Measurements from ENCODE around the gene CDC42BPA. TPM values are rescaled to one million over a fixed set of nuclear protein-coding genes. Genes with fewer than 3 reads are reported as not detected.
A peak's percentile ranks its signal among the peaks of the same experiment; 100 is the strongest.

CDC42BPA gene
- polyA plus RNA-seq, 2 of the 4 experiments (the other 2 are of a cell fraction), result 11.4 to 28.4 TPM

GRCh38 chr1:227314014-227314848 is 4.1 kb downstream of the CDC42BPA start:
- Histone ChIP-seq H3K4me3 (peak overlapping the region; percentile 84), H3K4me2 (peak overlapping the region; percentile 83), H3K4me1 (peaks cover 19% of the 10 kb centered on the region; the same call in 1 of the 3 replicates), H3K9me3 (no peaks in the 10 kb centered on the region), H3K27ac (no peak overlapping the region; a peak in 1 of 6 replicates)
- TF ChIP-seq ZFP36 (IDR thresholded peaks at IDR 0.05; ENCODE audit: borderline replicate concordance, partially characterized antibody), result no peak
- no peak for TF ChIP-seq KDM5A (IDR thresholded peaks at IDR 0.05)
- peak; percentile 83 for TF ChIP-seq MAFK (IDR thresholded peaks at IDR 0.05; ENCODE audit: partially characterized antibody)
- FAIRE-seq (no peak), DNase-seq (ENCODE audit: low read depth in 1 of 2, low spot score in 1 of 2) (no peak), ATAC-seq (no peak)
- WGBS (ENCODE audit: missing lambda C conversion rate), result 32% methylated on average over 6 of the region's 6 CpGs
- ChIA-PET POLR2A (no interaction called here), CTCF (no interaction called here)

GRCh38 chr1:227312361-227313025 is 5.8 kb downstream of the CDC42BPA start:
- Histone ChIP-seq H3K4me1 (peaks cover 17% of the 10 kb centered on the region; the same call in 1 of the 3 replicates), H3K9me3 (no peaks in the 10 kb centered on the region), H3K4me3 (no peak overlapping the region), H3K4me2 (no peak overlapping the region), H3K27ac (no peak overlapping the region)
- DNase-seq (ENCODE audit: low read depth in 1 of 2, low spot score in 1 of 2) (no peak), FAIRE-seq (no peak), ATAC-seq (no peak)
- 88% methylated on average over 6 of the region's 6 CpGs for WGBS (ENCODE audit: missing lambda C conversion rate)
- CTCF ChIA-PET, result no interaction called here
- no peak for TF ChIP-seq ELK1 (IDR thresholded peaks at IDR 0.05; ENCODE audit: low read depth, low read length)
- POLR2A ChIA-PET, result no interaction called here

- ATAC-seq (no peak), DNase-seq (ENCODE audit: low read depth in 1 of 2, low spot score in 1 of 2) (no peak), FAIRE-seq (peak; percentile 28)
- H3K4me3 ChIP-seq, result no peak overlapping the region
- no peak overlapping the region for H3K27ac ChIP-seq
- ChIA-PET CTCF (no interaction called here), POLR2A (no interaction called here)
- no peak for TF ChIP-seq EHF (CRISPR knock-in tag; IDR thresholded peaks at IDR 0.05)
- TF ChIP-seq RFX5 (IDR thresholded peaks at IDR 0.05), result no peak
- no peak for TF ChIP-seq MAFK (IDR thresholded peaks at IDR 0.05; ENCODE audit: partially characterized antibody)
- TF ChIP-seq REST (IDR thresholded peaks at IDR 0.05), result no peak
- H3K9me3 ChIP-seq, result no peaks in the 10 kb centered on the region
- WGBS (ENCODE audit: missing lambda C conversion rate), result 86% methylated on average over 4 of the region's 4 CpGs
- H3K4me2 ChIP-seq, result no peak overlapping the region
- peaks cover 23% of the 10 kb centered on the region; the same call in 2 of the 3 replicates for H3K4me1 ChIP-seq
Observed at GRCh38 chr1:227311389-227312001, 6.8 kb downstream of the CDC42BPA start.

- ChIA-PET CTCF (interaction anchor here (0.6 to 1.5 kb wide), 4 partner anchors 8 to 363 kb away, joined by 3 to 6 read pairs (median 3); no protein-coding TSS in a partner anchor), POLR2A (no interaction called here)
- TF ChIP-seq HES2 (IDR thresholded peaks at IDR 0.05) (no peak), FOSL2 (IDR thresholded peaks at IDR 0.05) (no peak), FOSL2 (CRISPR knock-in tag; IDR thresholded peaks at IDR 0.05) (no peak), EHF (CRISPR knock-in tag; IDR thresholded peaks at IDR 0.05) (no peak), JUNB (IDR thresholded peaks at IDR 0.05) (no peak), PHF8 (IDR thresholded peaks at IDR 0.05; ENCODE audit: borderline replicate concordance, low read depth) (no peak), MAX (IDR thresholded peaks at IDR 0.05) (no peak), RARB (CRISPR knock-in tag; IDR thresholded peaks at IDR 0.05) (no peak), E2F6 (IDR thresholded peaks at IDR 0.05; ENCODE audit: borderline replicate concordance, low read depth) (no peak), GATA3 (IDR thresholded peaks at IDR 0.05; ENCODE audit: borderline replicate concordance) (no peak), SMC3 (IDR thresholded peaks at IDR 0.05) (no peak), RNF2 (IDR thresholded peaks at IDR 0.05; ENCODE audit: borderline replicate concordance, low read depth) (no peak), MAFK (IDR thresholded peaks at IDR 0.05; ENCODE audit: partially characterized antibody) (no peak), FOXS1 (CRISPR knock-in tag; IDR thresholded peaks at IDR 0.05) (no peak)
Observed at GRCh38 chr1:227308367-227309336, 9.6 kb downstream of the CDC42BPA start.

More at GRCh38 chr1:227308367-227309336, 9.6 kb downstream of the CDC42BPA start:
- peaks cover 14% of the 10 kb centered on the region; the same call in 2 of the 3 replicates for H3K4me1 ChIP-seq
- H3K4me3 ChIP-seq, result no peak overlapping the region
- FAIRE-seq (no peak), ATAC-seq (no peak), DNase-seq (ENCODE audit: low read depth in 1 of 2, low spot score in 1 of 2) (no peak)
- 90% methylated on average over 6 of the region's 6 CpGs for WGBS (ENCODE audit: missing lambda C conversion rate)
- no peaks in the 10 kb centered on the region for H3K9me3 ChIP-seq
- no peak overlapping the region for H3K27ac ChIP-seq
- H3K4me2 ChIP-seq, result no peak overlapping the region
